C4-2B (cell line): ENCODE measurements around the gene MLLT3.

Experiments
- ZFX ChIP-seq: fragments of 450-650 bp; IDR thresholded peaks from 2 replicates; pipeline ENCODE4 v1.6.1; 2017
- TF ChIP-seq, protein P1 (sequence below): fragments of 450-650 bp; conservative IDR thresholded peaks from 2 replicates; pipeline ENCODE4 v1.5.1; 2017; ENCODE audit warnings: mild to moderate bottlenecking

DNA sequence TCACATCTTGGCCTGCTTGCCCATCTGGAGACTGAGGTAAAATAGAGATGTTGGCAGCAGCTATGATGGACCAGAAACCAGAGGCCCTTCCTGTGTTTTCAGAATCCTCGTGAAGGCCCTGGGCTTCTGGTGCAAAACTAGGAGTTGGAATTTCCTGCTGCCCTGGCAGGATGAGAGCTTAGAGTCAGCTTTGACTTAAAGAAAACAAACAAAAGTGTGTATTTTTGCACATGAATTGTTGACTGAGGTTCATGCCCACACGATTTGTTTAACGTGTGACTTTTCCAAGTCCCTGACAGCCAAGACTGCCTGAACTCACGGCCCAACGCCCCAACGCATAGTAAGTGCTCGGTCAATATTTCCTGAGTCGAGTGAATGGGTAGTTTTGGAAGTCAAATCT, 303.1 kb downstream of the MLLT3 start:
- TF ChIP-seq, protein P1, sequence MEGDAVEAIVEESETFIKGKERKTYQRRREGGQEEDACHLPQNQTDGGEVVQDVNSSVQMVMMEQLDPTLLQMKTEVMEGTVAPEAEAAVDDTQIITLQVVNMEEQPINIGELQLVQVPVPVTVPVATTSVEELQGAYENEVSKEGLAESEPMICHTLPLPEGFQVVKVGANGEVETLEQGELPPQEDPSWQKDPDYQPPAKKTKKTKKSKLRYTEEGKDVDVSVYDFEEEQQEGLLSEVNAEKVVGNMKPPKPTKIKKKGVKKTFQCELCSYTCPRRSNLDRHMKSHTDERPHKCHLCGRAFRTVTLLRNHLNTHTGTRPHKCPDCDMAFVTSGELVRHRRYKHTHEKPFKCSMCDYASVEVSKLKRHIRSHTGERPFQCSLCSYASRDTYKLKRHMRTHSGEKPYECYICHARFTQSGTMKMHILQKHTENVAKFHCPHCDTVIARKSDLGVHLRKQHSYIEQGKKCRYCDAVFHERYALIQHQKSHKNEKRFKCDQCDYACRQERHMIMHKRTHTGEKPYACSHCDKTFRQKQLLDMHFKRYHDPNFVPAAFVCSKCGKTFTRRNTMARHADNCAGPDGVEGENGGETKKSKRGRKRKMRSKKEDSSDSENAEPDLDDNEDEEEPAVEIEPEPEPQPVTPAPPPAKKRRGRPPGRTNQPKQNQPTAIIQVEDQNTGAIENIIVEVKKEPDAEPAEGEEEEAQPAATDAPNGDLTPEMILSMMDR, result no peak
- no peak for TF ChIP-seq ZFX
